ENCODE measurements around the gene RASGRF2.
"Not testable (repeated sequence)": the region's sequence is repeated elsewhere in the genome, so short reads cannot be mapped to it uniquely, and the experiment has no call there.

Gene RASGRF2

GRCh38 chr5:81035522-81035921 is 75.4 kb downstream of the RASGRF2 start:
- no peak overlapping the region for H3K27ac ChIP-seq
- no peaks in the 10 kb centered on the region for H3K27me3 ChIP-seq
- TF ChIP-seq CTCF (IDR thresholded peaks at IDR 0.05) = no peak
- H3K9me3 ChIP-seq = peaks cover 0 to 2% (median 0%) of the 10 kb centered on the region in 3 donors
- intact Hi-C loops (cut with DNase I; ENCODE audit: low total_unique reads) = no loop called here
- no peak for DNase-seq
- no peaks in the 10 kb centered on the region for H3K4me1 ChIP-seq
- no peak overlapping the region for H3K4me3 ChIP-seq
- no peaks in the 10 kb centered on the region for H3K36me3 ChIP-seq

DNA sequence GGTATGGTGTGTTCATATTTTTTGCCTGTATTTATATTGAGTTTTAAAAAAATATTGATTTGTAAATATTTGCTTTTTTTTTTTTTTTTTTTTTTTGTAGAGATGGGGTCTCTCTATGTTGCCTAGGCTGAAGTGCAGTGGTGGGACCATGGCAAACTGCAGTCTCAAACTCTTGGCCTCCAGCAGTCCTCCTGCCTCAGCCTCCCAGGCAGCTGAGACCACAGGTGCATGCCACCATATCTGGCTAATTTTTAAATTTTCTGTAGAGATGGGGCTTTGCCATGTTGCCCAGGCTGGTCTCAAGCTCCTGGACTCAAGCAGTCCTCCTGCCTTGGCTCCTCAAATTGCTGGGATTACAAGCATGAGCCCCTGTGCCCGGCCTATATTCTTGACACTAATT is 78.3 kb downstream of the RASGRF2 start:
- intact Hi-C loops (cut with DNase I; ENCODE audit: low total_unique reads) = no loop called here
- no peaks in the 10 kb centered on the region for H3K4me1 ChIP-seq
- H3K4me3 ChIP-seq = no peak overlapping the region
- peaks cover 0 to 2% (median 0%) of the 10 kb centered on the region in 3 donors for H3K9me3 ChIP-seq
- no peaks in the 10 kb centered on the region for H3K36me3 ChIP-seq
- H3K27ac ChIP-seq = no peak overlapping the region
- DNase-seq = no peak
- no peaks in the 10 kb centered on the region for H3K27me3 ChIP-seq
- no peak for TF ChIP-seq CTCF (IDR thresholded peaks at IDR 0.05)

- Histone ChIP-seq H3K4me3 (no peak overlapping the region), H3K27me3 (no peaks in the 10 kb centered on the region), H3K9me3 (no peaks in the 10 kb centered on the region), H3K4me1 (no peaks in the 10 kb centered on the region), H3K36me3 (no peaks in the 10 kb centered on the region), H3K27ac (no peak overlapping the region)
- DNase-seq = no peak
- no peak for TF ChIP-seq CTCF (IDR thresholded peaks at IDR 0.05)
- intact Hi-C loops (cut with DNase I; ENCODE audit: low total_unique reads) = no loop called here
Measured at GRCh38 chr5:81044868-81045267, 84.7 kb downstream of the RASGRF2 start.

GRCh38 chr5:81045389-81045807 is 85.2 kb downstream of the RASGRF2 start:
- intact Hi-C loops (cut with DNase I; ENCODE audit: low total_unique reads) = no loop called here
- no peaks in the 10 kb centered on the region for H3K4me1 ChIP-seq
- no peaks in the 10 kb centered on the region for H3K9me3 ChIP-seq
- H3K4me3 ChIP-seq = no peak overlapping the region
- H3K36me3 ChIP-seq = no peaks in the 10 kb centered on the region
- no peak for TF ChIP-seq CTCF (IDR thresholded peaks at IDR 0.05)
- DNase-seq = no peak
- no peaks in the 10 kb centered on the region for H3K27me3 ChIP-seq
- H3K27ac ChIP-seq = no peak overlapping the region

GRCh38 chr5:81046041-81046440 is 85.9 kb downstream of the RASGRF2 start:
- intact Hi-C loops (cut with DNase I; ENCODE audit: low total_unique reads) = no loop called here
- H3K27ac ChIP-seq = no peak overlapping the region
- no peaks in the 10 kb centered on the region for H3K36me3 ChIP-seq
- TF ChIP-seq CTCF (IDR thresholded peaks at IDR 0.05) = no peak
- no peak overlapping the region for H3K4me3 ChIP-seq
- H3K4me1 ChIP-seq = no peaks in the 10 kb centered on the region
- no peak for DNase-seq
- no peaks in the 10 kb centered on the region for H3K9me3 ChIP-seq
- H3K27me3 ChIP-seq = no peaks in the 10 kb centered on the region

GRCh38 chr5:81052325-81052724 is 92.2 kb downstream of the RASGRF2 start:
- H3K27ac ChIP-seq = no peak overlapping the region
- no peaks in the 10 kb centered on the region for H3K27me3 ChIP-seq
- H3K9me3 ChIP-seq = no peaks in the 10 kb centered on the region
- intact Hi-C loops (cut with DNase I; ENCODE audit: low total_unique reads) = no loop called here
- no peak for TF ChIP-seq CTCF (IDR thresholded peaks at IDR 0.05)
- no peaks in the 10 kb centered on the region for H3K36me3 ChIP-seq
- H3K4me1 ChIP-seq = no peaks in the 10 kb centered on the region
- H3K4me3 ChIP-seq = no peak overlapping the region
- DNase-seq = no peak

DNA sequence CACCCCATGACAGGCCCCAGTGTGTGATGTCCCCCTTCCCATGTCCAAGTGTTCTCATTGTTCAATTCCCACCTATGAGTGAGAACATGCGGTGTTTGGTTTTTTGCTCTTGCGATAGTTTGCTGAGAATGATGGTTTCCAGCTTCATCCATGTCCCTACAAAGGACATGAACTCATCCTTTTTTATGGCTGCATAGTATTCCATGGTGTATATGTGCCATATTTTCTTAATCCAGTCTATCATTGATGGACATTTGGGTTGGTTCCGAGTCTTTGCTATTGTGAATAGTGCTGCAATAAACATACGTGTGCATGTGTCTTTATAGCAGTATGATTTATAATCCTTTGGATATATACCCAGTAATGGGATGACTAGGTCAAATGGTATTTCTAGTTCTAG is 93.1 kb downstream of the RASGRF2 start:
- H3K4me3 ChIP-seq; intact Hi-C loops (cut with DNase I; ENCODE audit: low total_unique reads); H3K9me3 ChIP-seq; H3K4me1 ChIP-seq; H3K27ac ChIP-seq; H3K36me3 ChIP-seq; DNase-seq; H3K27me3 ChIP-seq: not testable (repeated sequence)

Measured in tibial artery (tissue), 4 donors.